HG03039 (cell line): Measurements from ENCODE around the gene AP2A2.
A peak's percentile ranks its signal among the peaks of the same experiment; 100 is the strongest.

Experiments used
- ATAC-seq: cut with Tn5 transposase; IDR thresholded peaks from one replicate; pipeline ENCODE4 v1.9.1; 2021; ENCODE audit warnings: mild to moderate bottlenecking, moderate library complexity; ENCODE audit not compliant: unreplicated experiment

AP2A2 gene

DNA sequence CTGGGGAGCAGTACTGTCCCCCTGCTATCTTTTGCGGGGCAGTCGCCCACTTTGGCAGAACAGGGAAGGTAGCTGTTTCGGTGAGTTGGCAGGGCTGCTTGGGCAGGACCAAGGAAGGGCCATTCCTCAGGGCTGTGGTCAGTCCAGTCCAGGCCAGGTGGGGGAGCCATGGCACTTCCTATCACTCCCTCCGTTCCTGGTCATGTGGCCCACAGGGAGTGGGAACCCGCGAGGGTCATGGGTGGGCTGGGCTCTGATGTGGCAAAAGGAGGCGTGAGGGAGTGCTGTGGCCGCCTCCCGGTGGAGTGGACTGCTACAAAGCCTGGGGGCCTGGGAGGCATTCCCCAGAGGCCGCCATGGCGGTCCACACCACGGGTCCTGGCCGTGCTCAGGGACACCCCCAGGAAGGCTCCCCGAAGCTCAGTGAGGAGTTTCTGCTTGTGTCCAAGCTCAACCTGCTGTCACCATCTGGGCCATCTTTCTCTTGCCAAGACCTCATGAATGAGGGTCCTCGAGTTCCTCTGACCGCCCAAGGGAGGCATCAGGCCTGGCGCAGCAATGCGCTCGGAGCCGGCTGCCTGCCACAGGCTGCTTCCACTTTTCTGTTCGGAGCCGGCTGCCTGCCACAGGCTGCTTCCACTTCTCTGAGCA, 27.0 kb upstream of the AP2A2 start:
- no peak for ATAC-seq

DNA sequence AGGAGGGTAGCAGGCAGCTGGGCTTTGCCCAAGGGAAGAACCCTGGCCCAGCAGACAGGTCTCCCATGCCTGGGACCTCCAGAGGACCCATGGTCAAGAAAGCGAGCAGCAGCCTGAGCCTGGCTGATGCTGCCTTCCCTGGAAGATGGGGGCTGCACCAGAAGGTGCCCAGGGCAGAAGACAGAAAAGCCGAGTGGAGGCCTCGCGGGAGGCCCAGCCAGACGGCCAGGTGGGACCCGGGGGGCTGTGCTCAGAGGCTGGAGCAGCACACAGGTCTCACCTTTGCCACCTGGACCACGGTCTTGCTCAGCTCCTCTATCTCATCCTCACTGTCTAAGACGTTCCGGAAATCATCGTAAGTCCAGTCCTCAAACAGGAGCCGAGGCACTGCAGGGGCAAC, 25.9 kb upstream of the AP2A2 start:
- ATAC-seq = no peak

GRCh38 chr11:900545-900944, 25.1 kb upstream of the AP2A2 start:
- ATAC-seq = no peak

DNA sequence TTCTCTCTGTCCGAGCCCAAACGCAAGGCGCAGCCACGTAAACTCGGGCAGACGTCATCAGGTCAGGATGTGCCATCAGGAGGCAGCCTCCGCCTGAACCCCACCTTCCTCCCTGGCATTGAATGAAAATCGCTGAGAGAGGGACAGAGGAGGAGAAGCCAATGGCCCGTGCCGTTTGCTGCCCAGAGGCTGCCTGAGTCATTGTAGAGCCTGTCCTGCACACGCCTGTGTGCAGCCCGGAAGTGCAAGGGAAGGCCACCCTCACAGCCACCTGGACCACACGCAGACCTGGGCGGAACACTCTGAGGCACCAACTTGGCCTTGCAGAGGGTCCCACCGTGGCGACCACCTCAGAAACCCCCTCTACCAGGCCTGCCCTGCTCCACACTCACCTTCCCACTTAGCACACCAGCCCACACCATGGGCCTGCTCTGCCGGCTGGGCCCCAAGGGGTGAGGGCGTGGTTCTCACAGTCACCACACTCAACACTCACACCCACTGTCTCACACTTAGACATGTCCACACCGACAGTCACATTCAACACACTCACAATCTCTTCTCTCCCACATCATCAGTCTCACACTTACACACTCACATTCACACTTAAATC, 24.1 kb upstream of the AP2A2 start:
- ATAC-seq = no peak

GRCh38 chr11:904380-904779, 21.3 kb upstream of the AP2A2 start:
- no peak for ATAC-seq

GRCh38 chr11:905952-906351, 19.7 kb upstream of the AP2A2 start:
- no peak for ATAC-seq

- no peak for ATAC-seq
Measured at GRCh38 chr11:907668-908067, 18.0 kb upstream of the AP2A2 start.

- ATAC-seq = no peak
Measured at GRCh38 chr11:908273-908672, 17.4 kb upstream of the AP2A2 start.

GRCh38 chr11:909406-909805, 16.3 kb upstream of the AP2A2 start:
- no peak for ATAC-seq

GRCh38 chr11:910044-910588, 15.6 kb upstream of the AP2A2 start:
- ATAC-seq = peak; percentile 4

- peak; percentile 78 for ATAC-seq
Measured at GRCh38 chr11:910589-911030, 15.1 kb upstream of the AP2A2 start, which contains the start of gene CHID1. CHID1 (minus strand) TSS chr11:910810; CDS start chr11:904816, 5,994 bp downstream.

GRCh38 chr11:911031-911889, 14.4 kb upstream of the AP2A2 start:
- peak; percentile 25 for ATAC-seq

GRCh38 chr11:911890-912219, 13.8 kb upstream of the AP2A2 start:
- ATAC-seq = no peak

DNA sequence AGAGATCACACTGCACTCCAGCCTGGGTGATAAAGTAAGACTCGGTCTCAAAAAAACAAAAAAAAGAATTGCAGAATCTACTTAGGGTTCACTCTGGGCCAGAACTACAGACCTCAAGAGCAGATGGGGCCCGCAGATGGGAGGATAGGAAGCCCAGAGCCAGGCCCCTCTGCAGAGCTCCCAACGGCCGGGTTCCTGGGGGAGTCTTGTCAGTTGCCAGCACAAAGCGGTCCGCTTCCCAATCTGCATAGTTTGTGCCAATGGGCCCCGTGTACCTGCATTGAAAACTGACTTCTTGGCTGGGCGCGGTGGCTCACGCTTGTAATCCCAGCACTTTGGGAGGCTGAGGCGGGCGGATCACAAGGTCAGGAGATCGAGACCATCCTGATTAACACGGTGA, 13.4 kb upstream of the AP2A2 start:
- ATAC-seq = no peak

GRCh38 chr11:913043-913442, 12.6 kb upstream of the AP2A2 start:
- ATAC-seq = no peak

DNA sequence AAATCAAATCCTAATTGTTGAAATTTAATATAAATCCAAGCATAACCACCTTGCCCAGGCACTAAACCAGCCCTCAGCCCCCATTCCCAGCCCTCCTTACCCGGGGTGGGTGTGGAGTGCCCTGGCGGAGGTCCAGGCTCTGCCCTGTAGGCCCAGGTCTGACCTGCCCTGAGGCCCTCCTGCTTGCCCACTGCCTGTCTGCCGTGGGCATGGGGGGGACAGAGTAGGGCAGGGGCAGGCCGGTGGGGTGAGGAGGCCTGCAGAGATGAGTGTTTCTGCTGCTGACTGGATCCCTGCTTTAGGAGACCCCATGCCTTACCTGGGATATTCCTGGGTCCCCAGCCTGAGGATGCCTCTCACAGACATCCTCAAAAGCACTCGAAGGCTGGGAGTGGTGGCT, 11.5 kb upstream of the AP2A2 start:
- no peak for ATAC-seq

- ATAC-seq = no peak
Measured at GRCh38 chr11:914747-915501, 10.7 kb upstream of the AP2A2 start.

DNA sequence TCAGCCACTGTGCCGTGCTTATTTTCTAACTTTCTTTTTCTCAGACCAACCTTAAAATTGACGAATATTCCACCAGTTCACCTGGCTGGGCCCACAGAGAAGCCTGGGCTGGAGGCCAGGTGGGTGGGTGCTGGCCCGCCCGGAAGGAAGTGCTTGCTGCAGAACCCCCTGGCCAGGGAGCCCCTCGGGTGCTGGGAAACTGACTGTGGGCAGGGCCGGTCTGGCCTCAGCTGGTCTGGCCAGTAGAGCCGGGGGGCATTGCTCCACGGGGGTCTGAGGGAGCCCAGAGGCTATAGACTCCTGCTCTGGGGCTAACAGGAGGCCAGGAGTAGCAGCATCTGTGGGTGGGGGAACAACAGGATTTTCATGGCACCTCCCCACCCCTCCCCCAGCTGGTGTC, 8.2 kb upstream of the AP2A2 start:
- ATAC-seq = no peak

DNA sequence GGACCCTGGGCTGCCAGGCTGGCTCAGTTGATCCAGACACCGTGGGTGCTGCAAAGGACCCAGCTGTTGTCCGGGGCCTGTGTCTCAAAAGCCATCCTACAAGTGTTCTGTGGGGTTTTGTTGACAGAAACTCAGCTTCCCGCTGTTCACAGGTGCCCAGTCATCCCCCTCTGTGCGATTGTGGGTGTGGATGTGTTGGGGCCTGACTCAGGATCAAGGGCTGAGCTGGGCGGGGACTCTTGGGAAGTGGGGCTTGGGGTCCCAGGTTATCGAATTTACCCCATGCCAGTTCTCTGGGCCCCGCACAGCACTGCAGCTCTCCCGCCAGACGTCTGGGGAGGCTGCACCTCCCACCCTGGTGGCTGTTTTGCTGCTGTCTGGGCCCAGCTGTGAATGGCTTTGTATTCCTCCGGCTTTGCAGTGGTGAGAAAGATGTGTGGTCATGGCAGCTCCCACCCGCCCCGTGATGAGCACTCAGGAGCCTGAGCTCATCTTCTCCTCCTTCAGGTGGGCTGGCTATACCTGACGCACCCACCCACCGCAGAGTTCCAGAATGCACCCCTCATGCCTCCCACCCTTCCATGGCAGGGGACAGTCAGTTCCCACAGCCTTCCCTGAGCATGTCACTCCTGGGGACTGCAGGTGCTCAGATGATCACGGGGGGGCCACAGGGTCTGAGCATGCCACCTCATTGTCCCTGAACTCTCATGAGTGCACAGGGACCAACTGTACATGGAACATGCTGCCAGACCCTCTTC, 3.6 kb upstream of the AP2A2 start:
- no peak for ATAC-seq

- no peak for ATAC-seq
Measured at GRCh38 chr11:923691-924405, 1.8 kb upstream of the AP2A2 start.
